ENCODE results near the gene HOXB5. TPM values are rescaled to one million over a fixed set of nuclear protein-coding genes. Genes with fewer than 3 reads are reported as not detected.

The HOXB5 gene
- total RNA-seq, 1 experiment from 2014 or later: 19.8 TPM

DNA sequence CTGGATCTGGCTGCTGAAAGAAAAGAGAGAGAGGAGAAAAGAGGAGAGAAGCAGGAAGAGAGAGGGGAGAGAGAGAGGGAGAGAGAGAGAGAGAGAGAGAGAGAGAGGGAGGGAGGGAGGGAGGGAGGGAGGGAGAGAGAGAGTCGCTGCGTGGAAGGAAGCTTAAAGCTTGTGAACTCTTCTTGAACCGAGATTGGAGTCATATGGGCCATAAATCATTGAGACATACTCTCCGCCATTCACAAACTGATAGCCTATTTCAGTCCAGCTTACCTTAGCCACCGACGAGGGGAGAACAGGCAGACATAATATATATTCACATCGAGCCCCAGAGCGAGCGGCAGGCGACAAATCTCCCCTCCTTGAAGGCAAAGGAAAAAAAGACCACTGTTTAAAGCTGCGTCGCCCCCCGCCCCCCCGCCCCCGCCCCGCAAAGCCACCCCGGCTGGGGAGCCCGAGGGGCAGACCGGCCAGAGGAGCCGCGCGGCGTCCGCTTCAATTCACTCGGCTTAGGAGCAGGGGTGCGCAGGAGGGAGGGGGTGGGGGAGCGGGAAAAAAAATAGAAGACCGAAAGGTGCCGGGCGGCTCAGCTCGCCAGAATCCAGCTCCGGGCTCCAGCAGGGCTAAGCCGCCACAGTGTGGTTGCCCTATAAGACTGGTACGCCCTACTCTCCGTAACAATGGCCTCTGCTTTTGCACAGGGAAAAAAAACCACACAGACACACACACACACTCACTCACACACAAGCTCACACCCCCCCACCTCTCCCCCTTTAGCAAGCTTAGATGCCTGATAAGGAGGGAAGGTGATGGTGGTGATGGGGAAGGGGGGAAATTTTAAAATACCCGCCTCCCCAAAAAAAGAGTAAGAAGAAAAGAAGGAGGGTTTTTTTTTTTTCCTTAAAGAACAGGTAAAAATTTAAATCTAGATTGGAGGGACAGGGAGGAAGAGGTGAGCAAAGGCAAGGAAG is 38.0 kb downstream of the HOXB5 start:
- H3K4me3 ChIP-seq (replicated peaks in 1 of 2; ENCODE audit: low read depth in 1 of 2, low read length in 2 of 2): no peak overlapping the region
- H3K27me3 ChIP-seq (ENCODE audit: insufficient read depth, low read length): no peaks in the 10 kb centered on the region
- POLR2A ChIA-PET: interaction anchor here (0.6 kb wide), 1 partner anchor 137 kb away, joined by 4 read pairs; no protein-coding TSS in a partner anchor
- RAD21 ChIA-PET (ENCODE audit: low non-redundant PET in 1 of 2, low total read pairs in 2 of 2, uncharacterized antibody in 2 of 2, unreplicated experiment in 2 of 2): no interaction called here
- no peaks in the 10 kb centered on the region for H4K20me1 ChIP-seq (ENCODE audit: insufficient read depth)
- H2AFZ ChIP-seq (ENCODE audit: low read depth, low read length, poor library complexity, severe bottlenecking): no peak overlapping the region
- no peak for DNase-seq (ENCODE audit: low read depth, low spot score)
- ATAC-seq: no peak
- no peaks in the 10 kb centered on the region for H3K9me3 ChIP-seq (ENCODE audit: control insufficient read depth in 1 of 2, insufficient read depth in 1 of 2, low read depth in 1 of 2, low read length in 2 of 2)
- H3K4me1 ChIP-seq (ENCODE audit: control insufficient read depth in 1 of 2, insufficient read depth in 2 of 2, low read length in 2 of 2): peaks cover 0 to 4% of the 10 kb centered on the region in 2 experiments; a peak in 1 of 4 replicates
- TF ChIP-seq JUND (IDR thresholded peaks at IDR 0.05) (no peak), SIN3A (IDR thresholded peaks at IDR 0.05; ENCODE audit: low read depth) (no peak), EZH2phosphoT487 (IDR thresholded peaks at IDR 0.05; ENCODE audit: borderline replicate concordance) (no peak), SP1 (IDR thresholded peaks at IDR 0.05; ENCODE audit: low read depth) (no peak), ELF1 (IDR thresholded peaks at IDR 0.05; ENCODE audit: borderline replicate concordance, low read depth) (no peak), EZH2 (IDR thresholded peaks at IDR 0.05) (no peak), TCF7L2 (IDR thresholded peaks at IDR 0.05; ENCODE audit: borderline replicate concordance, extremely low read depth, insufficient read depth, insufficient read length) (no peak), SRF (IDR thresholded peaks at IDR 0.05; ENCODE audit: low read depth) (no peak), RAD21 (IDR thresholded peaks at IDR 0.05; ENCODE audit: low read depth) (no peak)
- TF ChIP-seq, protein P1, sequence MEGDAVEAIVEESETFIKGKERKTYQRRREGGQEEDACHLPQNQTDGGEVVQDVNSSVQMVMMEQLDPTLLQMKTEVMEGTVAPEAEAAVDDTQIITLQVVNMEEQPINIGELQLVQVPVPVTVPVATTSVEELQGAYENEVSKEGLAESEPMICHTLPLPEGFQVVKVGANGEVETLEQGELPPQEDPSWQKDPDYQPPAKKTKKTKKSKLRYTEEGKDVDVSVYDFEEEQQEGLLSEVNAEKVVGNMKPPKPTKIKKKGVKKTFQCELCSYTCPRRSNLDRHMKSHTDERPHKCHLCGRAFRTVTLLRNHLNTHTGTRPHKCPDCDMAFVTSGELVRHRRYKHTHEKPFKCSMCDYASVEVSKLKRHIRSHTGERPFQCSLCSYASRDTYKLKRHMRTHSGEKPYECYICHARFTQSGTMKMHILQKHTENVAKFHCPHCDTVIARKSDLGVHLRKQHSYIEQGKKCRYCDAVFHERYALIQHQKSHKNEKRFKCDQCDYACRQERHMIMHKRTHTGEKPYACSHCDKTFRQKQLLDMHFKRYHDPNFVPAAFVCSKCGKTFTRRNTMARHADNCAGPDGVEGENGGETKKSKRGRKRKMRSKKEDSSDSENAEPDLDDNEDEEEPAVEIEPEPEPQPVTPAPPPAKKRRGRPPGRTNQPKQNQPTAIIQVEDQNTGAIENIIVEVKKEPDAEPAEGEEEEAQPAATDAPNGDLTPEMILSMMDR (IDR thresholded peaks at IDR 0.05 in 2 of 3, conservative IDR thresholded peaks at IDR 0.05 in 1 of 3; ENCODE audit: borderline replicate concordance in 1 of 3, insufficient read depth in 1 of 3, low read depth in 2 of 3, low read length in 2 of 3): no peak
- TF ChIP-seq, protein P2, sequence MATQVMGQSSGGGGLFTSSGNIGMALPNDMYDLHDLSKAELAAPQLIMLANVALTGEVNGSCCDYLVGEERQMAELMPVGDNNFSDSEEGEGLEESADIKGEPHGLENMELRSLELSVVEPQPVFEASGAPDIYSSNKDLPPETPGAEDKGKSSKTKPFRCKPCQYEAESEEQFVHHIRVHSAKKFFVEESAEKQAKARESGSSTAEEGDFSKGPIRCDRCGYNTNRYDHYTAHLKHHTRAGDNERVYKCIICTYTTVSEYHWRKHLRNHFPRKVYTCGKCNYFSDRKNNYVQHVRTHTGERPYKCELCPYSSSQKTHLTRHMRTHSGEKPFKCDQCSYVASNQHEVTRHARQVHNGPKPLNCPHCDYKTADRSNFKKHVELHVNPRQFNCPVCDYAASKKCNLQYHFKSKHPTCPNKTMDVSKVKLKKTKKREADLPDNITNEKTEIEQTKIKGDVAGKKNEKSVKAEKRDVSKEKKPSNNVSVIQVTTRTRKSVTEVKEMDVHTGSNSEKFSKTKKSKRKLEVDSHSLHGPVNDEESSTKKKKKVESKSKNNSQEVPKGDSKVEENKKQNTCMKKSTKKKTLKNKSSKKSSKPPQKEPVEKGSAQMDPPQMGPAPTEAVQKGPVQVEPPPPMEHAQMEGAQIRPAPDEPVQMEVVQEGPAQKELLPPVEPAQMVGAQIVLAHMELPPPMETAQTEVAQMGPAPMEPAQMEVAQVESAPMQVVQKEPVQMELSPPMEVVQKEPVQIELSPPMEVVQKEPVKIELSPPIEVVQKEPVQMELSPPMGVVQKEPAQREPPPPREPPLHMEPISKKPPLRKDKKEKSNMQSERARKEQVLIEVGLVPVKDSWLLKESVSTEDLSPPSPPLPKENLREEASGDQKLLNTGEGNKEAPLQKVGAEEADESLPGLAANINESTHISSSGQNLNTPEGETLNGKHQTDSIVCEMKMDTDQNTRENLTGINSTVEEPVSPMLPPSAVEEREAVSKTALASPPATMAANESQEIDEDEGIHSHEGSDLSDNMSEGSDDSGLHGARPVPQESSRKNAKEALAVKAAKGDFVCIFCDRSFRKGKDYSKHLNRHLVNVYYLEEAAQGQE (IDR thresholded peaks at IDR 0.05; ENCODE audit: low read depth): no peak
- TF ChIP-seq, protein P3, sequence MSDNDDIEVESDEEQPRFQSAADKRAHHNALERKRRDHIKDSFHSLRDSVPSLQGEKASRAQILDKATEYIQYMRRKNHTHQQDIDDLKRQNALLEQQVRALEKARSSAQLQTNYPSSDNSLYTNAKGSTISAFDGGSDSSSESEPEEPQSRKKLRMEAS (IDR thresholded peaks at IDR 0.05): no peak
- TF ChIP-seq, protein P4, sequence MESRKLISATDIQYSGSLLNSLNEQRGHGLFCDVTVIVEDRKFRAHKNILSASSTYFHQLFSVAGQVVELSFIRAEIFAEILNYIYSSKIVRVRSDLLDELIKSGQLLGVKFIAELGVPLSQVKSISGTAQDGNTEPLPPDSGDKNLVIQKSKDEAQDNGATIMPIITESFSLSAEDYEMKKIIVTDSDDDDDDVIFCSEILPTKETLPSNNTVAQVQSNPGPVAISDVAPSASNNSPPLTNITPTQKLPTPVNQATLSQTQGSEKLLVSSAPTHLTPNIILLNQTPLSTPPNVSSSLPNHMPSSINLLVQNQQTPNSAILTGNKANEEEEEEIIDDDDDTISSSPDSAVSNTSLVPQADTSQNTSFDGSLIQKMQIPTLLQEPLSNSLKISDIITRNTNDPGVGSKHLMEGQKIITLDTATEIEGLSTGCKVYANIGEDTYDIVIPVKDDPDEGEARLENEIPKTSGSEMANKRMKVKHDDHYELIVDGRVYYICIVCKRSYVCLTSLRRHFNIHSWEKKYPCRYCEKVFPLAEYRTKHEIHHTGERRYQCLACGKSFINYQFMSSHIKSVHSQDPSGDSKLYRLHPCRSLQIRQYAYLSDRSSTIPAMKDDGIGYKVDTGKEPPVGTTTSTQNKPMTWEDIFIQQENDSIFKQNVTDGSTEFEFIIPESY (IDR thresholded peaks at IDR 0.05; ENCODE audit: extremely low read depth, insufficient replicate concordance, low read length): no peak
- no peaks in the 10 kb centered on the region for H3K79me2 ChIP-seq (ENCODE audit: insufficient read depth, low read length)
- H3K36me3 ChIP-seq (ENCODE audit: control insufficient read depth in 1 of 2, insufficient read depth in 2 of 2, low read length in 2 of 2): no peaks in the 10 kb centered on the region
- no peak overlapping the region for H3K27ac ChIP-seq (ENCODE audit: low read depth, low read length)
- H3K9me2 ChIP-seq (ENCODE audit: insufficient read depth): no peaks in the 10 kb centered on the region
- H3K4me2 ChIP-seq (ENCODE audit: low read length): no peak overlapping the region
- no TSS peak for BruUV-seq (replicated peaks)
- intact Hi-C loops (cut with micrococcal nuclease): no loop called here
- no peak overlapping the region for H3K9ac ChIP-seq (ENCODE audit: low read length)
- CTCF ChIA-PET: interaction anchor here (0.7 kb wide), 1 partner anchor 147 kb away, joined by 3 read pairs; no protein-coding TSS in a partner anchor

All from HCT116 (cell line).